HG02870 (cell line): ENCODE data around the gene TMEM45B.
"Not testable (repeated sequence)": the region's sequence is repeated elsewhere in the genome, so short reads cannot be mapped to it uniquely, and the experiment has no call there.

Experiments
- ATAC-seq: cut with Tn5 transposase; IDR thresholded peaks from one replicate; pipeline ENCODE4 v1.9.1; 2021; ENCODE audit warnings: mild to moderate bottlenecking, moderate library complexity; ENCODE audit not compliant: unreplicated experiment

The TMEM45B gene

GRCh38 chr11:129849447-129850130 is 33.9 kb downstream of the TMEM45B start:
- ATAC-seq: no peak

GRCh38 chr11:129852125-129852740 is 36.6 kb downstream of the TMEM45B start:
- no peak for ATAC-seq

GRCh38 chr11:129853518-129854231 is 38.0 kb downstream of the TMEM45B start:
- no peak for ATAC-seq

- no peak for ATAC-seq
Observed at GRCh38 chr11:129854232-129854805, 38.7 kb downstream of the TMEM45B start.

GRCh38 chr11:129855086-129855485 is 39.4 kb downstream of the TMEM45B start:
- ATAC-seq: no peak

- no peak for ATAC-seq
Observed at GRCh38 chr11:129856036-129856435, 40.4 kb downstream of the TMEM45B start.

GRCh38 chr11:129861702-129862522 is 46.3 kb downstream of the TMEM45B start:
- ATAC-seq: no peak

GRCh38 chr11:129864811-129865210 is 49.2 kb downstream of the TMEM45B start:
- ATAC-seq: no peak

- ATAC-seq: no peak
Observed at GRCh38 chr11:129865701-129866100, 50.1 kb downstream of the TMEM45B start.

GRCh38 chr11:129866311-129866710 is 50.7 kb downstream of the TMEM45B start:
- ATAC-seq: no peak

- not testable (repeated sequence) for ATAC-seq
Observed at GRCh38 chr11:129868626-129869025, 53.0 kb downstream of the TMEM45B start.

GRCh38 chr11:129871914-129872313 is 56.3 kb downstream of the TMEM45B start:
- ATAC-seq: no peak

GRCh38 chr11:129880311-129880710 is 64.7 kb downstream of the TMEM45B start:
- no peak for ATAC-seq

- no peak for ATAC-seq
Observed at GRCh38 chr11:129881570-129882170, 66.0 kb downstream of the TMEM45B start.

- ATAC-seq: no peak
Observed at GRCh38 chr11:129884581-129884980, 68.9 kb downstream of the TMEM45B start.

- no peak for ATAC-seq
Observed at GRCh38 chr11:129885381-129885780, 69.7 kb downstream of the TMEM45B start.

- ATAC-seq: no peak
Observed at GRCh38 chr11:129888451-129888850, 72.8 kb downstream of the TMEM45B start.

GRCh38 chr11:129894278-129895125 is 78.9 kb downstream of the TMEM45B start:
- ATAC-seq: no peak
